Loucy (cell line): ENCODE results near the gene PDGFRB.

Experiments
- H2AFZ ChIP-seq: fragments of 200-600 bp; sonication (generic); 2 replicates; pipeline ENCODE4 v1.6.0; 2016; ENCODE audit warnings: antibody characterized with exemption, mild to moderate bottlenecking, low read length, moderate library complexity
- H3F3A ChIP-seq: fragments of 200-600 bp; 2 replicates; pipeline ENCODE4 v1.6.0; 2016; ENCODE audit warnings: antibody characterized with exemption, low read depth, mild to moderate bottlenecking
- H3K27me3 ChIP-seq: fragments of 200-600 bp; sonication (generic); 2 replicates; pipeline ENCODE4 v1.6.1; 2014; ENCODE audit warnings: low read length, mild to moderate bottlenecking; ENCODE audit not compliant: insufficient read depth, poor library complexity, severe bottlenecking
- H3K36me3 ChIP-seq: fragments of 200-600 bp; sonication (generic); 2 replicates; pipeline ENCODE4 v1.6.1; 2016; ENCODE audit warnings: low read length; ENCODE audit not compliant: insufficient read depth
- H3K4me1 ChIP-seq: fragments of 200-600 bp; sonication (generic); 2 replicates; pipeline ENCODE4 v1.5.1; 2014; ENCODE audit warnings: low read length, mild to moderate bottlenecking; ENCODE audit not compliant: insufficient read depth, poor library complexity, severe bottlenecking
- H3K4me2 ChIP-seq: fragments of 200-600 bp; sonication (generic); 2 replicates; pipeline ENCODE4 v1.6.0; 2014; ENCODE audit warnings: antibody characterized with exemption, low read length, low read depth, mild to moderate bottlenecking; ENCODE audit not compliant: poor library complexity, severe bottlenecking
- H3K4me3 ChIP-seq: fragments of 200-600 bp; sonication (generic); 2 replicates; pipeline ENCODE4 v1.5.1; 2014; ENCODE audit warnings: low read length, mild to moderate bottlenecking, mixed read lengths; ENCODE audit not compliant: poor library complexity, severe bottlenecking
- H3K79me2 ChIP-seq: fragments of 200-600 bp; sonication (generic); 2 replicates; pipeline ENCODE4 v1.6.1; 2014; ENCODE audit warnings: low read length; ENCODE audit not compliant: insufficient read depth
- H3K9ac ChIP-seq: fragments of 200-600 bp; sonication (generic); 2 replicates; pipeline ENCODE4 v1.6.0; 2014; ENCODE audit warnings: mild to moderate bottlenecking, low read depth, low read length, moderate library complexity; ENCODE audit not compliant: poor library complexity, severe bottlenecking
- H3K9me2 ChIP-seq: fragments of 200-600 bp; sonication (generic); replicated peaks from 2 replicates; pipeline ENCODE4 v1.6.1; 2016; ENCODE audit warnings: low read depth, low read length, mixed read lengths
- H3K9me3 ChIP-seq: fragments of 200-600 bp; sonication (generic); 2 replicates; pipeline ENCODE4 v1.6.1; 2014; ENCODE audit warnings: mild to moderate bottlenecking, antibody characterized with exemption, low read length, low read depth; ENCODE audit not compliant: insufficient read depth
- H4K20me1 ChIP-seq: fragments of 200-600 bp; sonication (generic); 2 replicates; pipeline ENCODE4 v1.6.0; 2014; ENCODE audit warnings: antibody characterized with exemption, low read length, mild to moderate bottlenecking; ENCODE audit not compliant: insufficient read depth, poor library complexity, severe bottlenecking
- CTCF ChIP-seq: fragments of 200-600 bp; sonication (generic); conservative IDR thresholded peaks from 2 replicates; pipeline ENCODE4 v1.5.1; 2014; ENCODE audit warnings: mild to moderate bottlenecking, antibody characterized with exemption, low read length
- EZH2phosphoT487 ChIP-seq: fragments of 200-600 bp; IDR thresholded peaks from 2 replicates; pipeline ENCODE4 v1.6.1; 2018; ENCODE audit warnings: antibody characterized with exemption, mild to moderate bottlenecking, moderate library complexity, borderline replicate concordance

Gene PDGFRB

GRCh38 chr5:150141544-150142184 is 14.0 kb downstream of the PDGFRB start:
- H3K9me3 ChIP-seq: no peaks in the 10 kb centered on the region
- H3K79me2 ChIP-seq: no peaks in the 10 kb centered on the region
- no peaks in the 10 kb centered on the region for H4K20me1 ChIP-seq
- no peaks in the 10 kb centered on the region for H3K9me2 ChIP-seq
- no peaks in the 10 kb centered on the region for H3F3A ChIP-seq
- H3K9ac ChIP-seq: no peak overlapping the region
- H2AFZ ChIP-seq: no peak overlapping the region
- no peaks in the 10 kb centered on the region for H3K36me3 ChIP-seq
- no peaks in the 10 kb centered on the region for H3K27me3 ChIP-seq
- H3K4me2 ChIP-seq: no peak overlapping the region
- no peak overlapping the region for H3K4me3 ChIP-seq
- TF ChIP-seq EZH2phosphoT487 (no peak), CTCF (no peak)
- H3K4me1 ChIP-seq: no peaks in the 10 kb centered on the region

GRCh38 chr5:150140830-150141229 is 14.8 kb downstream of the PDGFRB start:
- Histone ChIP-seq H3K4me3 (no peak overlapping the region), H3K4me2 (no peak overlapping the region), H3K27me3 (no peaks in the 10 kb centered on the region), H3K9me2 (no peaks in the 10 kb centered on the region), H3K36me3 (no peaks in the 10 kb centered on the region), H2AFZ (no peak overlapping the region), H3K79me2 (no peaks in the 10 kb centered on the region), H4K20me1 (no peaks in the 10 kb centered on the region), H3K9ac (no peak overlapping the region), H3K9me3 (no peaks in the 10 kb centered on the region), H3F3A (no peaks in the 10 kb centered on the region), H3K4me1 (no peaks in the 10 kb centered on the region)
- TF ChIP-seq CTCF: no peak
- no peak for TF ChIP-seq EZH2phosphoT487

- Histone ChIP-seq H3K4me3 (no peak overlapping the region), H3K79me2 (no peaks in the 10 kb centered on the region), H3K4me2 (no peak overlapping the region), H3F3A (no peaks in the 10 kb centered on the region), H4K20me1 (no peaks in the 10 kb centered on the region), H3K9me2 (no peaks in the 10 kb centered on the region), H3K9ac (no peak overlapping the region), H2AFZ (no peak overlapping the region), H3K9me3 (no peaks in the 10 kb centered on the region), H3K36me3 (no peaks in the 10 kb centered on the region), H3K4me1 (no peaks in the 10 kb centered on the region), H3K27me3 (no peaks in the 10 kb centered on the region)
- TF ChIP-seq EZH2phosphoT487 (no peak), CTCF (no peak)
Observed at GRCh38 chr5:150139334-150139733, 16.3 kb downstream of the PDGFRB start.
